ENCODE measurements around the gene SLC9A1.
"Not testable (repeated sequence)": the region's sequence is repeated elsewhere in the genome, so short reads cannot be mapped to it uniquely, and the experiment has no call there.

SLC9A1 gene

DNA sequence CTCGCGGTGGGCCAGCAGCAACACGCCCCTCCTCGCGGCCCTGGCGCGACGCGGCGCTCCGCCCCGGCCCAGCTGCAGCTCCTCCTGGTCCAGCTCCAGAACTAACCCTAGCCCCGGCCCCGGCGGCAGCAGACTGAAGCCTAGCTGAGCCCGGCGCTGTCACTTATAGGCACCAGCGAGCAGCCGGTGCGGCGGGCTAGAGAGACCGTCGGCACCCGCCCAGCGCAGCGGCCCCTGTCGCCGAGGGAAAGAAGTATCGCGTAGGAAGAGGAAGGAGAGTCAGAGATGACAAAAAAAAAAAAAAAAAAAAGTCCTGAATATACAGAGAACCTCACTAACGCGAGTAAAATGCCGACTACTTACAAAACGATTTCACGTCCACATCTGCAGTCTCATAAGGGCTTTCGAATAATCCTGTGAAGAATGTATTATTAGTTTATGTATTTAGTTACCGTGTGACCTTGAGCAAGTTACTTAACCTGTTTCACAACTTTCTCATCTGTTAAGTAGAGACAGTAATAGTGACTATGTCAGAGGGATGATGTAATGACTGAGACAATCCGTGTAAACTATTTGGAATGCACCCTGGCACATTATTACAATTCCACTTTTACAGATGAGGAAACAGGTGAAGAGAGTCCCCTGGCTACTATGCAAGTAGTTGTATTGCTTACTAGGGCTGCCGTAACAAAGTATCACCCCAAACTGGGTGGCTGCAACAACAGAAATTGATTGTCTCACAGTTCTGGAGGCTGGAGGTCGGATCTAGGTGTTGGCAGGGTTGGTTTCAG is at the start of gene SLC9A1:
Gene SLC9A1 (minus strand): TSS at position 135 of the 791 bp plus-strand sequence. CDS start 791 bp downstream, outside the sequence.
- DNase-seq (ENCODE audit: low read depth in 2 of 2), result peak; percentile 85 to 92

DNA sequence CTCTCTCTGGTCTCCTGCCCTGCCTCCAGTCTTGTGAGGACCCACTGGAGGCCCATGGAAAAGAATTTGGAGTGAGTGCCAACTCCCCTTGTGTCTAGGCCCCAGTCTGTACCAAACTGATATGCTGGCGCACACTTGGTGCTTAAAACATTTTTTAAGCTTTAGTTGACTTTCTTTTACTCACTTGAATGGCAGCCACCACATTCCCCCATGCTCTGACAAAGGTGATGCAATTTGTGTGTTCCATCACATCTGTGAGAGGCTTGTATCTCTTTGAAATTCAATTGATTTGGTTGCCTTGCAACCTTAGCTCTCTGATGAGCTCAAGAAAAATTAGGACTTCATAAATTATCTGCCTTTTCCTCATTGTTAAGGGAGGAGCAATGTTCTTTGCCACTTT is 49.0 kb upstream of the SLC9A1 start:
- no peak for DNase-seq (ENCODE audit: low read depth in 2 of 2)

- DNase-seq (ENCODE audit: low read depth in 2 of 2), result no peak
Observed at GRCh38 chr1:27201295-27201694, 46.4 kb upstream of the SLC9A1 start.

- DNase-seq (ENCODE audit: low read depth in 2 of 2), result no peak
Observed at GRCh38 chr1:27193194-27193593, 38.3 kb upstream of the SLC9A1 start.

- DNase-seq (ENCODE audit: low read depth in 2 of 2), result no peak
Observed at GRCh38 chr1:27192039-27192529, 37.2 kb upstream of the SLC9A1 start.

DNA sequence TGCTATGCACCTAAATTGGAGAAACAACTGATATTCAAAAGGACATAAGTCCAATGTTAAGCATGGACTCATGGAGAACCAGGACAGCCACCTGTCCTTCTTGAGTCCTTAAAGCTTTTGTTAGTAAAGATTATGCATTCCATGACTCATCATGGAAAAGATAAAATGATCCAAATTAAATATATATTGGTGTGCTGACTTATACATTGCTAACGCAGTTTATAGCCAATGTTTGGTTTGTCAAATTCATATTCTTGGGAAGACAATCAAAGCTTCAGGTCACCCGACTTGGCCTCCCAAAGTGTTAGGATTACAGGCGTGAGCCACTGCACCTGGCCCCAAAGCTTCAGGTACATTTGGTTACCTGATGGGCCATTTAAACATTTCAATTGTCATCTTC is 29.7 kb upstream of the SLC9A1 start:
- DNase-seq (ENCODE audit: low read depth in 2 of 2), result not testable (repeated sequence)

DNA sequence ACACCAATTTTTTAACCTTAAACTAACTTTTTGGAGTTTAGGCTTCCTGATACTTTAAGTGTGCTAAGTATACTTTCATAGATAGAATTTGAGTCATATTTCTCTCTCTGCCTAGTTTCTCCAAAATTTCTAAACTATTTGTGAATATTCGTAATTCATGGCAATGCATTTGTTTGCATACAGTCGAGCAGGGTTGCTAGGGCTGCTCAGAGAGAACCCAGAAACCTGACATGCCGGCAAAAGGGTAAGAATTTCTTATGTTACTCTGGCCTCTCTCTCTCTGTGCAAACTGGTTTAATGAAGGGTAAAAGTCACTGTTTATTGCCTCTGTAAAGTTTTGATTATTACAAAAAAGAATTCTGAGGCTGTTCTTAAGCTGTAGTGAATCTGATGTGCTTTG is 25.1 kb upstream of the SLC9A1 start:
- no peak for DNase-seq (ENCODE audit: low read depth in 2 of 2)

GRCh38 chr1:27179379-27179778 is 24.5 kb upstream of the SLC9A1 start:
- no peak for DNase-seq (ENCODE audit: low read depth in 2 of 2)

DNA sequence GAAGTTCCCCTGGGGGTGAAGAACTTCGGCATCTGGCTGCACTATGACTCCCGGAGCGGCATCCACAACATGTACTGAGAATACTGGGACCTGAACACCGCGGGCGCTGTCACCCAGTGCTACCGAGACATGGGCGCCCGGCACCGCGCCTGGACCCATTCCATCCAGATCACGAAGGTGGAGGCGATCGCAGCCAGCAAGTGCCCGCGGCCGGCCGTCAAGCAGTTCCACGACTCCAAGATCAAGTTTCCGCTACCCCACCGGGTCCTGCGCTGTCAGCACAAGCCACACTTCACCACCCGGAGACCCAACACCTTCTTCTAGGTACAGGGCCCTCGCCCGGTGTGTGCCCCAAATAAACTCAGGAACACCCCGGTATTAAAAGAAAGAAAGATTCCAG is 22.0 kb upstream of the SLC9A1 start:
- no peak for DNase-seq (ENCODE audit: low read depth in 2 of 2)

- DNase-seq (ENCODE audit: low read depth in 2 of 2), result no peak
Observed at GRCh38 chr1:27176323-27176722, 21.4 kb upstream of the SLC9A1 start.

DNA sequence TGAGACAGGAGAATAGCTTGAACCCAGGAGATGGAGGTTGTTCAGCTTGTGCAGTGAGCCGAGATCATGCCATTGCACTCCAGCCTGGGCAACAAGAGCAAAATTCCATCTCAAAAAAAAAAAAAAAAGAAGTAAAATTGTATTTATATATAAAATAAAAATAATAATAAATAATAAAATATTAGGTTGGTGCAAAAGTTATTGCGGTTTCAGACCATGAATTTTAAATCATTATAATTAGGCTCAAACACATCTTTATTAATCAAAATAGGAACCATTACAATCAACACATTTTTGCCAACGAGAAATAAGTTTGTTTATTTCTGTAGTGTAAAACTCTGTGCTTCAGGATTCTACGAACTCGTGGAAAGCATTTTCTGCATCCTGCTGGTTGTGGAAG is 18.1 kb upstream of the SLC9A1 start:
- DNase-seq (ENCODE audit: low read depth in 2 of 2), result not testable (repeated sequence)

- DNase-seq (ENCODE audit: low read depth in 2 of 2), result no peak
Observed at GRCh38 chr1:27166929-27167328, 12.0 kb upstream of the SLC9A1 start.

DNA sequence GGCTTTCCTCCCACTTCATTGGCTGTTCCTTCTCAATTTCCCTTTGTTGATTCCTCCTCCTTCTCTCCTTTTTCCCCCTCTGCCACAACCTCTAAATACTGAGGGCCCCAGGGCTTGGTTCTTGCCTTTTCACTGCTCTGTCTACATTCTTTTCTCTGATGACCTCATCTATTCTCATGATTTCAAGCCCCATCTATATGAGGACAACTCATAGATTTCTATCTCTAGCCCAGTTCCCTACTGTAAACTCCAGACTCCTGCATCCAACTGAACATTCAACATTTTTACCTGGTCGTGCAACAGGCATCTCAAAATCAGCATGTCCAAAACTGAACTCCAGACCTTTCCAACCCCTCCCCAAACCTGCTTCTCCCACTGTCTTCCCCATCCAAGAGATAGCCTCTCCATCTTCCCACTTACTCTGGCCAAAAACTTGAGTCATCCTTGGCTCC is 11.5 kb upstream of the SLC9A1 start:
- no peak for DNase-seq (ENCODE audit: low read depth in 2 of 2)

GRCh38 chr1:27163093-27163492 is 8.2 kb upstream of the SLC9A1 start:
- no peak for DNase-seq (ENCODE audit: low read depth in 2 of 2)

DNA sequence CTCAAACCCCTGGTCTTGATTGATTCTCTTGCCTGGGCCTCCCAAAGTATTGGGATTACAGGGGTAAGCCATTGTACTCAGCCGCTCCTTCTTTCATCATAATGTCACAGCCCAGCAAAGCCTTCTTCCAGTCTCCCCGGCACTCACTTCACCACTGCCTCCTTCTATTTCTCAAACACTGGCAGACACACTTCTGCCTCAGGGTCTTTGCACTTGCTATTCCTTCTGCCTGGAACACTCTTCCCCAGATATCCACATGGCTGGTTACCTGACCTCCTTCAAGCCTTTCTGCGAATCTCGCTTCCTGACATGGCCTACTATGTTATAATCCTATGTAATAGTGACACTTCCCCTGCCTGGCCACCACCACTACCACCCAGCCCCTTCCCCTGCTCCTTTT is 7.2 kb upstream of the SLC9A1 start:
- no peak for DNase-seq (ENCODE audit: low read depth in 2 of 2)

- DNase-seq (ENCODE audit: low read depth in 2 of 2), result no peak
Observed at GRCh38 chr1:27161594-27161993, 6.7 kb upstream of the SLC9A1 start.

GRCh38 chr1:27157194-27157593 is 2.3 kb upstream of the SLC9A1 start:
- DNase-seq (ENCODE audit: low read depth in 2 of 2), result no peak

DNA sequence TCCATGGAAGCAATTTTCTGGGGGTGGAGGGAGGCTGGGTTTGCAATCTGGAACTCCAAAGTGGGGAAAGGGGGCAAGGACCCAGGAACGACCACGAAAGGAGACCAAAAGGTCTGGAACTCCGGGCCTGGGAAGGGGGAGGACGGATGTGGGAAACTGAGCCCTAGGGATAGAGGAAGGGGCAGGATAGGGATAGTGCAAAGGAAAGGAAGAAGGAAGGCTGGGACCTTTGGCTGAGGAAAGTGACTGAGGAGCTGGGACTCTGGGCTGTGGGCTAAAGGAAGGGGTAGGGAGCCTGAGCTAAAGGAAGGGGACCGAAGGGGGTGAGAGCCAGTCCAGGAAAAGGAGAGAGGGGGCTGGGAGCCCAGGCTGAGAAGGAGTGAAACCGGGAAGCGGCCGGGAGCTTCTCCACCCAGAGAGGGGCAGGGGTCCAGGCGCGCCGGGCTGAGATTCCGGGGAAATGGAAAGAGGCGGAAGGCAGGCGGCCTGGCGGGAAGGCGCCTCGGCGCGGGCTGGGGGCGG is 395 bp downstream of the SLC9A1 start:
- DNase-seq (ENCODE audit: low read depth in 2 of 2), result no peak

DNA sequence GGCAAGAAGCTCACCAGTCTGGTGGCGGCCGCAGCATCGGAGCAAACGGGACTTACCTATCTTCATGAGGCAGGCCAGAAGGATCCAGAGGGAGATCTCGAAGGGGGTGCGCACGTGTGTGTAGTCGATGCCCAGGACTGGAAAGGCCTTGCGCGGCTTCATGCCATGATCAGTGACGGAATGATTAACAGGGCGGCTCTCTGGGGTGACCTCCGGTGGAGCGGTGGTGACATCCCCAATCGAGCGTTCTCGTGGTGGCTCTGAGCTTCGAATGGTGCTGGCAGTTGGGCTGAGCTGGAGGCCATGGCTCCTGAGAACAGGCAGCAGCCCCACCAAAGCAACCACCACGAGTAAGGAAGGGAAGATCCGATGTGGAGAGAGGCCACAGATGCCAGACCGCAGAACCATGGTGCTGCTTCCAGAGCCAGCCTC is 982 bp downstream of the SLC9A1 start:
- DNase-seq (ENCODE audit: low read depth in 2 of 2), result no peak

DNA sequence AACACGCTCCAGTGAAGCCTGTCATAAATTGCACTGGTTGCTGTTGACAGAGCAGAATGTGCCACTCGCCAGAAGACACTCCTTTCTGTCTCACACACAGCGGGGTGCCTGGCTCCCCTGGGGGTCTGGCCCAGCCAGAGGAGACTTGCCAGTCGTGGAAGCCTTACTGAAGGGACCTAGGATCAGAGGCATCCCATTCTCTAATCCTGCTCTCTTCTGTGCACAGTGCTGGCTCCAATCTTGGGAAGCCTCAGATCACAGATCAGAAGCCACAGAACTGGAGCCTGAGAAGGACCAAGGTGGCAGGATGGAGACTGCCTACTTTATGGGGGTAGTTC is 1.4 kb downstream of the SLC9A1 start:
- no peak for DNase-seq (ENCODE audit: low read depth in 2 of 2)

DNA sequence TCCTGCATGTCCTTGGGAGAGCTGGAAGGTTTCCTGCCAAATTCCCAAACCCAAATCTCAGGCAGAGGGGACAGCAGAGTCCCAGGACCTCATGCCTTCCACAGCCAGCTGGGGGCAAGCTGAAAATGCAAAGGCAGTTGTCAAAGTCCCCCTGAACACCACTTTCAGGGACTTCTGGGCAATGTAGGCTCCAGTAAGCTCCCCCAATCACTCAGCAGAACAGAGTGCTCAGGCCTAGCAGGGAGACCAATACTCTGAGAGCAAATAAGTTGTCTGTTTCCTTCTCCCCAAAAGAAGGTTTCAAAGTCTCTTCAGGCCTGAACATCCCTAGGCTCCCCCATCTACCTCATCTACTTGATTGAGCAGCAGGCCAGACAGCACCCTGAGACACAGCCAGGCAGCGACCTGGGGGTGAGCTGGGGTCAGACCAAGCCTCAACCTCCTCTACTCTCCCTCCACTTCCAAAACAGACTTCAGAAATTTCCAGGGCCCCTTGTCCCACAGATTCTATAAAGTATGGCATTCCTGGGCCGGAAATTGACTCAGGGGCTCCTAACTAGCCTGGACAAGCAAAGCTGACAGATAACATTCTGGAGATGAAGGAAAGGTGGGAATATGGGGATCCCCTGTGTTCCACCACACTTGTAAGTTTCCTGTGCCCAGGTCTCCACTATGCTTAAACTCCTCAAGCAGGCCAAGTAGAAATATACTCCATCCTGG is 1.9 kb downstream of the SLC9A1 start:
- no peak for DNase-seq (ENCODE audit: low read depth in 2 of 2)

GRCh38 chr1:27152004-27152828 is 2.7 kb downstream of the SLC9A1 start:
- no peak for DNase-seq (ENCODE audit: low read depth in 2 of 2)
